ENCODE results near the gene CDH26.

- TF ChIP-seq TERF1 (CRISPR knock-in tag; IDR thresholded peaks at IDR 0.05) (no peak), SUZ12 (IDR thresholded peaks at IDR 0.05; ENCODE audit: low read depth, low read length) (no peak), MLXIP (CRISPR knock-in tag; IDR thresholded peaks at IDR 0.05; ENCODE audit: borderline replicate concordance) (no peak), CBX5 (CRISPR knock-in tag; IDR thresholded peaks at IDR 0.05; ENCODE audit: borderline replicate concordance) (no peak), ZBTB43 (CRISPR knock-in tag; conservative IDR thresholded peaks at IDR 0.05) (no peak), TSC22D2 (CRISPR knock-in tag; IDR thresholded peaks at IDR 0.05; ENCODE audit: borderline replicate concordance) (no peak), TCF7 (IDR thresholded peaks at IDR 0.05; ENCODE audit: low read depth) (no peak), TP53 (CRISPR knock-in tag; conservative IDR thresholded peaks at IDR 0.05) (no peak), ZNF704 (CRISPR knock-in tag; IDR thresholded peaks at IDR 0.05; ENCODE audit: borderline replicate concordance) (no peak), ATF6 (CRISPR knock-in tag; conservative IDR thresholded peaks at IDR 0.05) (no peak), ZFX (CRISPR knock-in tag; IDR thresholded peaks at IDR 0.05; ENCODE audit: low read depth) (no peak)
Measured at GRCh38 chr20:60003776-60004175, 45.6 kb downstream of the CDH26 start.

All from HepG2 (cell line).